GM19438 (cell line): Measurements from ENCODE around the gene KLHL13.

Source experiments
- ATAC-seq: cut with Tn5 transposase; IDR thresholded peaks from one replicate; pipeline ENCODE4 v1.9.1; 2021; ENCODE audit warnings: low read depth; ENCODE audit not compliant: unreplicated experiment

KLHL13 gene

GRCh38 chrX:117898226-117898625 is 218.4 kb downstream of the KLHL13 start:
- ATAC-seq: no peak

GRCh38 chrX:117895418-117895817 is 221.2 kb downstream of the KLHL13 start:
- ATAC-seq: no peak

DNA sequence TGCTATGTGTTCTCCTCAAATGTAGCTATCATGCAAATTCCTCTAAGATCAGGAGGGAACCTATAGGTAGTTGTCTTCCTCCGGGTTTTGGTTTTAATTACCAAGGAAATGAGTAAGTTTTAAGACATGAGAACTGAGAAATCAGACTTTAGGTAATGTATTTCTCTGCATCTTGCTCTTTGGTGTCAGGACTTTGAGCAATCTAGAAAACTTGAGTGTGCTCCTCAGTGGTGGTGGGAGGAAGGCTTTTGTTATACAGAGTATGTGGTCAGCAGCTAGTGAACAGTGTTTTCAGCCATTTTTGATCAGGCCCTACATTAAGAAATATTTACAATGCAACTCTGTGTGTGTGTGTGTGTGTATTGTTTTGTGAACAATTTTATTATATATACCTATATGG is 224.1 kb downstream of the KLHL13 start:
- no peak for ATAC-seq

- no peak for ATAC-seq
Measured at GRCh38 chrX:117871796-117872195, 244.8 kb downstream of the KLHL13 start.

- no peak for ATAC-seq
Measured at GRCh38 chrX:117860517-117860916, 256.1 kb downstream of the KLHL13 start.

DNA sequence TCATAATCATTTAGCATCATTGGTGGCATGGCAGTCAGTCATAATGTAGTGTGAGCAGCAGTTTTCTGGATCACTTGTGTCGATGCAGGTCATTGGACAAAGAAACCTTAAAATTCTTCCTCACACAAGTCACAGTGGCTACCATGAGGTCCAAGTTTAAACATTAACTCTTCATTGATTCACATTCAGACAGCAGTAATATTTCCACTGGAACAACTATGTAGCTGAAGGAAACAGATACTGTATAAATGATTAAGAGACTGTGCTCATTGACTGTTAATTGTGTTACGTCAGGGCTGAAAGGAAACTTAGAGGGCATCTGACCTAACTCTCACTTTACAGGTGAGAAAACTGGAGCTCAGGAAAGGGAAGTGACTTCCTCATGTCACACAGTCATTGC is 261.8 kb downstream of the KLHL13 start:
- ATAC-seq: no peak

DNA sequence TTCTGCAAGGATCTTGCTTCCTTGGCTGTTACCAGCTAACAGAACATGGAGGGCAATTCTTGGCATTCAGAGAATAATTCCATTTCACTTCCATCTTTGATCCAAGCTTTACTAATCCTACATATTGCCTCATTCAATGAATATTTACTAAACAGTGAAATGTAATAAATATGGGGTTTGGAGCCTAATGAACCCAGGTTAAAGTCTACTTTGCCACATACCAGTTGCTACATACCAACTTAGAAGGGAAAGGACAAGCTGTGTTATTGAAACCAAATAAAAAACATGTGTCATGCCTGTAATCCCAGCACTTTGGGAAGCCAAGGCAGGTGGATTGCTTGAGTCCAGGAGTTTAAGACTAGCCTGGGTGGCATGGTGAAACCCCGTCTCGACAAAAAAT is 265.6 kb downstream of the KLHL13 start:
- no peak for ATAC-seq
